Femur (tissue), 1 donor: ENCODE measurements around the gene VDR.
A peak's percentile ranks its signal among the peaks of the same experiment; 100 is the strongest.

Experiments used
- DNase-seq: peaks from one replicate; pipeline ENCODE4 v3.0.0-alpha.2; 2017

VDR gene

DNA sequence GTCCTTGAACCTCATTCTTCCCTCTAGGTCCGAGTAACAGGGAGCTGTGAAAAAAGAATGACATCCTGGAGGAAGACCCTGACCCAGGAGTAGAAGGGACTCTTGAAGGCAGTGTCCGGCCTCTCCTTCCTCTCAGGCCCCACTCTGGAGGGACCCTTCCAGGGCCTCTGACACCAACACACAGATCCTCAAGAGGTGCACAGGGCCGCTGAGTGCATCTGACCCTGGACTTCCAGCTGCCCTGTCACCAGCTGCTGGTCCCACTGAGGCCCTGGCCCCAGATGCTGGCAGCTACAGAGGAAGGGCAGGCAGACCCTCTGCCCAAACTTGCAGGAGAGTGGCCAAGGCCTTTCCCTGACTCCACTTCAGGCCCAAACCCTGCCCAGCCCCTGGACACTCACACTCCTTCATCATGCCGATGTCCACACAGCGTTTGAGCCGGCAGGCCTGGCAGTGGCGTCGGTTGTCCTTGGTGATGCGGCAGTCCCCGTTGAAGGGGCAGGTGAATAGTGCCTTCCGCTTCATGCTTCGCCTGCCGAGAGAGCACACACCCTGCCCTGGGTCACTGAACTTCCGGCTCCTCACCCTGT lies 40.1 kb downstream of the VDR start:
- no peak for DNase-seq

DNA sequence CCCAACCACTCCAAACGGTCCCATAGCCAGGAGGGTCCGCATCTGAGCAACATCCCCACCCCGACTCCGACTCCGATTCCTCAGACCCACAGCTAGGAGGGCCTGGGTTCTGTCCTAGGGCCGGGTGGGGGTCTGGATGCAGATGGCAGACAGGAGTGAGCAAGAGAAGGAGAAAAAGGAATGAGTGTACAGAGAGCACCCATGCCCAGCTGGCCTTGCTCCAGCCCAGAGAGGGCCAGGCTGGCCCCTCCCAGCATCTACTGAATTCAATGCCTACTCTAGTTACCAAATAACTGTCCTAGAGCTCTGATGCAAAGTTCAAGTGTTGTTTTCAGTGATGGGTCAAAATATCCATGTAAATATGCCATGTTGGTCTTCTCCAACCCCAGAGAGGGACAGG lies 40.8 kb downstream of the VDR start:
- DNase-seq, result no peak

DNA sequence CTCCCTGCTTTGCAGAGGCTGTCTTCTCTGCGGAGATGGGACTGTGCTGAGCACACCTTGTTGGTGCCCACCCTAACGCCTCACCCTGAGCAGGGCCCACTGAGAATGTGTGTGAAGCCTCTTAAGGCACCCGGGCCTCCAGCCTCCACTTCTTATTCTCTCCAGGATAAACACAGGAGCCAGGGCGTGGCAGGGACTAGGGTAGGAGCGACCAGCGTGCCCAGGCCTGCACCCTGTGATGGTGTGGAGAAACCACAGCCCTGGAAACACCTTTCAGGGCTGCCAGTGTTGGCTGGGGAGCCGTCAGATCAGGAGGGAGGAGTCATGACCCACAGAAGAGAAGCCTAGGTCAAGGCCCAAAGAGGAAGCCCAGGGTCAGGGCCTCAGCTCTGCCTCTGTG lies 41.3 kb downstream of the VDR start:
- no peak for DNase-seq

DNA sequence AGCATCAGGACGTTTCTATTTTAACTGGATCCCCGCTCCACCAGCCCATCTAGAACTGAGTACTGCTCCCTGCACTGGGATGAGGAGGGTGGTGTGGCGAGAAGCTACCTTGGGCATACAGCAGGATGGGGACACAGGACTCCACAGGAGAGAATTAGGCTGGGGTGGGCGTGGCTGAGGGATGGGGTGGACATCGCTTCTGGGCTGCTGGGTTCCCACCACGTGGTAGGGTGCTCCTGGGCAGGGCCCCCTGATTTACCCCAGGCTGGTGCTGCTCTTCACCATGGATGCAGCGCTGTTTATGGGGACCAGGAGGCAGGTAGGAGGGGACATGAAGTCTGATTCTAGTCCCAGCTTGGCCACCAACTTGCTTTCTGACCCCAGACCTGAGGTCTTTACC lies 41.9 kb downstream of the VDR start:
- peak; percentile 2 for DNase-seq

DNA sequence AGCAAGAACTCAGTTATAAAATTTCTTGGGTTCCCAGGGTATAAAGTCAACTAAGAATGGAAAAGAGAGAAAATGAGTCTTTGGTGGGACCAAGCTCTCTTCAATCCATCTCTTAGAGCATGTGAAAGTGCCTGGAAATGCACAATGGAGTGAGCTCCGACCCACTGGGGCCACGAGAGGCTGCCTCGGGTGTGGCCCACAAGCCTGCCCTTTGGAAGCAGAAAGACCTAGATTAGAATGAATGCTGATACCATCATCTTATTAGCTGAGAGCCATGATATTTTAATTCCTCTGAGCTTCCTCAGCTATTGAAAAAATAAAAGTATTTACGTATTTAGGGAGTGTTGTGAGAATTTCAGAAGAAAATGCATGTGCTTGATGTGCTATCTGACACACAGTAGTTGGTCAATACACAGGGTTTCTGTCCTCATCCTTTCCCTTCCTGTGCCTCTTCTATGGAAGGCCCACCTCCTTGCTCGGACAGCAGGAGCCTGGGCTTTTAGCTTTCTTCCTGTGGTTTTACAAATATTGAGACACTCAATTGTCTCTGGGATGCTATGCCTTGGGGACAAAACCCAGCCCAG lies 42.5 kb downstream of the VDR start:
- DNase-seq, result no peak

DNA sequence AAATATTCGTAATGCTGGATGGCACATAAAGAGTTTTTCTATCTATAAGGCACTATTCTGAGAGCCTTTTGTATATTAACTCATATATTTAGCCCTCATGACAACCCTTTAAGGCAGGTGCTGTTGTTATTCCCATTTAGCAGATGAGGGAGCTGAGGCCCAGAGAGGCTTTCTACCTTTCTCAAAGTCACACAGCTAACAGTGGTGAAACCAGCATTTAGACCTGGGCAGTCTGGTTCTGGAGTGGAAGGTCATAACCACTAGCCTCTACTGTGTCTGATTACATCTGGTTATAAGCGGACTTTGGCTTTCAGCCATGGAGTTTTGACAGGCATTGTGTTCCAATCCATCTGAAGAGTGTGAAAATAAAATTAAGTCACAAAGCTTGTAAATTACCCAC lies 43.9 kb downstream of the VDR start:
- DNase-seq, result no peak

DNA sequence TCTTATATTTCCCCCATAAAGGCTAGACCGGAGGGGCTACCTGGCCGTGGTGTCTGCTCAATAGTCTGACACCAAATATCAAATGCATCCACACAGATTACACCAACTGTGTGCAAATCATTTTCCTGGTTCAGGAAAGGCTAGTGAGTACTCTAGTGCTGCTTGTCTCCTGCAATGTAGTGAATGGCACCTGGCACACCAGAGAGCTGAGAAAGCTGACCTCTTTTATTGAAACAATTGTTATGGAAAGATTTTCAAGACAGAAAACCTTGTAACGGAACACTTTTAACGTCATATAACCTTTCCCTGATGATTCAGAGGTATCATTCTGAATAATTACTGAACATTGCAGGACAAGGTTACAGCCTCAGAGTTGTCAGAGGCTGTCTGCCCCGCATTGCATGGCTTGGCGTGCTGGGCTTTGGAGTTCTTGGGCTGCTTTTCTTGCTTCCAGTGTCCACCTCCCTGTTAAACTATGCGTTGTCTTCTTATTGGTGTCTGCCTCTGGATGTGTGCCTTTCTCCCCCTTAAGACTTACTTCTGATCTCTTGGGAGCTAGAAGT lies 44.4 kb downstream of the VDR start:
- DNase-seq, result no peak

DNA sequence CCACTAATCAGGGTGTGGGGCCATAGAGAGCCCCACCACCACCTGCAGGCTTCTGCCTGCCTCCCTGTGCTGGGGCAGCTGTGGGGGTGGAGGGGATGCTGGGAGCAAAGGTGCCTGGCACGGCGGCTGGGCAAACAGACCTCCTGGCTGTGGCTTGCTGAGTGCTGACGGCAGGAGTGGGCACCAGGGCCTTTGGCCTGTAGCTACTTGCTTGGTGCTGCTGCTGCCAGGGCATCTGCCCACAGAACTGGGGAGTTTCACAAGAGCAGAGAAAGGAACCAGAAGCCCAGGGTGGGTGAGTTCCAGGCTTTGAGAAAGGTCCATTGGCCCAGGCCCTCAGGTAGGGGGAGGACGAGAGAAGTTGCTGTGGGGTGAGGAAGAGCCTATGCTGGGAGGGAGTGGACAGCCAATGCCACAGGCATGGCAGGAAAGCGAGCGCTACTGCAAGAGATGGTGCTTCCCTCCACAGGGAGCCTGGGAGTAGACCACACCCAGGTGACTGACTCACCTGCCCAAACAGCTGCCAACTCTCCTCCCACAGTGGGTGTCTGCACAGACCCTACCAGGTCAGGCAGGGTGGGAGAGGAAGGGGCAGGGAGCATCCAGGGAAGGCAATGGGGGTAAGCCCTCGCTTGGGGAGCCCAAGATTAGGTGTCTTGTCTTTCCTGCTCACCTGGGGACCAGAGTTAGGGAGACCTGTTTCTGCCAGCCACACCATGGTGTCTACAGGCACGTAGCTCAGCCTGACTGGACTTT lies 46.1 kb downstream of the VDR start:
- no peak for DNase-seq

DNA sequence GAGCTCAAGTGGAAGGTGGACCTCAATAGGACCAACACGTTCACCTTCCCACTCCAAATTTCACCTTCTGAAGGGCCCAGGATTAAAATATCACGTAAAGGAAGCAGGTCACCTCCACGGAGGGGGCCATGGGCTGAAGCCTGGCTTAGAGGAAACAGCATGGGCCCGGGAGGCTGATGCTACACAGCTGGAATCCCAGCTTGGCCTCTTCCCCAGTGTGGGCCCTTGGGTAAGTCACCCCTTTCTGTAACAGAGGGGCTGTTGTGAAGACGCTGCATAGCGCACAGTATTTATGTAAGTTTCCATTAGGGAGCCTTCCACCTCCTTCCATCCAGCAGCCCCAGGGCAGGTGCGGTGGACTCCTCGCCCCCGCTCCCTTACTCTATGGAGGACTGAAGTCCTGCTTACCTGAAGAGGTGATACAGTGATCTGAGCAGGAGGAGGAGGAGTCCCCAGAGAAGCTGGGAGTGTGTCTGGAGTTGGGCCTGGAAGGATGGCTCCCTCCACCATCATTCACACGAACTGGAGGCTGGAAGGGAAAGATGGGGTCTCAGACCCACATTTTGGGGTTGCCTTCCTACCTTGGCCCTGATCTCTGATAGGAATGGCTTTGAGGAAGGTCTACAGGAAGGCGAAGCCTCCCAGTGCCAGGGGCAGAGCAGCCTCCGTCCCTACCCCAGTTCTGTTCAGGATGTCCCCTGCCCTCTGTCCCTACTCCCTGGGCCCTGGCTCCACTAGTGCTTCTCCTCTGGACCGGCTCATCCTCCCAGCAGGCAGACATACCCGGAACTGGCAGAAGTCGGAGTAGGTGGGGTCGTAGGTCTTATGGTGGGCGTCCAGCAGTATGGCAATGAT lies 47.8 kb downstream of the VDR start:
- no peak for DNase-seq

DNA sequence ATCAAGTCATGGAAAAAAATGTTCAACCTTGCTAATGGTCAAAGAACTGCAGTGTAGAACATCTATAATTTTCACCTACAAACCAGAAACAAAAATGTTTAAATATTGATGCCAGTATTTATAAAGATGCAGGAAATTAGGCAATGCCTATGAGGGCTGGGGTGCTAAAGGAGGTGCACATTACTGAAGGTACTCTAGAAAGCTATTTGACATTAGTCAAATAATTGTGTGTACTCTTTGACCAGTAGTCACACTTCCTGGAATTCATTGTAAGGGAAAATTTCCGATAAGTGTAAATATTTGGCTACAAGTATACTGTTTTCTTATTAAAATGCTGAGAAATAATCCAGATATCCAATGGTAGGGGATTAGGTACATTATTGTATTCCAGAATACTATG lies 48.7 kb downstream of the VDR start:
- DNase-seq, result no peak

DNA sequence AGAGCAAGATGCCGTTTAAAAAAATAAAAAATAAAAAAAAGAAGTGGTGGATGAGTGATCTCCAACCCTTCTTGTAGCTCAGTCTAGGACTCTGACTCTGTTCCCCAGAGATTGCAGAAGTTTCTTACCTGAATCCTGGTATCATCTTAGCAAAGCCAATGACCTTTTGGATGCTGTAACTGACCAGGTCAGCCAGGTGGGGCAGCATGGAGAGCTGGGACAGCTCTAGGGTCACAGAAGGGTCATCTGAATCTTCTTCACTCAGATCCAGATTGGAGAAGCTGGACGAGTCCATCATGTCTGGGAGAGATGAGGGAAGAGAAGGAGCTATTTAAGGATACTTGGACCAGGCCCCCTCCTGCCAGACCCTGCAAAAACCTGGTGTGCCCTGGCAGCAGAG lies 49.3 kb downstream of the VDR start:
- no peak for DNase-seq

DNA sequence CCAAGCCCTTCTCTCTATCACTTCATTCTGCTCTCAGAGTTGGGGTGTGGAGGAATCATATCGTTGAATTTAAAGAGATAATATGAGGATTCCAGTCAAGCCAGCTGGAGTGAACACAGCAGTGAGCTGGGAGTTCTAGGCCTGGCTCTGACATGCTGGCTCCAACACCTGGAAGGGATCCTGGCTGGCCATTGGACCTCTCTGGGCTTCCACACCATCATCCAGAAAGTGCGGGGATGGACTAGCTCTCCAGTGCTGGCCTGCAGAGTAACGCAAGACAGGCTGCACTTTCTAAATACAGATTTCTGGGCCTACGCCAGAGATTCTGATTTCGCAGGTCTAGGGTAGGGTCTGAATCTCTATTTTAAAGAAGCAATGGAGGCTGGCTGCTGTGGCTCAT lies 50.3 kb downstream of the VDR start:
- no peak for DNase-seq

DNA sequence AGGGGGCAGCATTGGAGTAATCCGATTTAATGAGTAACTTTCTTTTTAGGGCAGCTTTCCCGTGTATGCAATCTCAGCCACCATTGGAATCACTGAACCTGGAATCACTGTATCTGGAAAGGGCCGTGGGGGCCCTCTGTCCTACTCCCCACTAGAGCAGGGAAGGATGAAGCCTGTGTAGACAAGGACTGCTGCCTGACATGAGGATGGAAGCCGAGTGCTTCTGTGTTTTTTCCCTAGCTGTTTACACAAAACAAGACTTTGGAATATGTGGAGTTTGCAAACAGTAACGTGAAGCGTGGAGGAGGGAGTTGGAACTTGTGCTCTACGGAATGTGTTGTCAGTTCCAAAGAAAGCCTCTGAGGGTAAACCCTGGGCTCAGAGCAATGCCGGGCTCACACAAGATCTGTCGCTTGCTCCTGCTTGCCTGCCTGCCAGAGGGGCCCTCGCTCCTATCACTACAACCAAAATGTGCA lies 52.7 kb downstream of the VDR start:
- DNase-seq, result peak; percentile 49

DNA sequence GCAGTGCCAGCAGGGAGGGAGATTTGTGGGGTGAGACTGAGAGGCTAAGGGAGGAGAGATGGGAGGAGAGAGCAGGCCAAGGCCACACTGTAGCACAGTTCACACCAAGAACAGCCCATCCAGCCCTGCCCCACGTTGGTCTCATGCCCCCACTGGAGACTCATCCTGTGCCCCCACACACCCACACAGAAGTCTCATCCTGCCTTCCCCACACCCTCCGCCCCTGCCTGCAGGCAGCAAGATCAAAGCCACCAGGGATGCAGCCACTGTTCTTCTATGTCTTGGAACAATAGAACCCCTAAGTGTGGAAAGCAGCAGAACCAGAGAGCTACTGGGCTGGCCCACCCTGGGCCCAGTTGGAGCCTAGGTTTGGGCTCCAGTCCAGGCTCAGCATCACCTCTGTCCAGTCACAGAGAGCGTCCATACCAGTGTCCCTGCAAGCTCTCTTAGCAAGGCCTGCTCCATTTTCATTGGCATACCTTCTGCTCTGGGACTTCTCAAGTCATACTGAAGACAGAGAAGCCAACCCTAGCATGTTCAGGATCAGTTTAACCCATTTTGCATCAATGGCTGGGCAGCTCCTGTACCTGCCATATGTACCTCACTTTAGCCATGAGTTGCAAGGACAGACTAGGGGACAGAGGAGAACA lies 53.4 kb downstream of the VDR start:
- DNase-seq, result peak; percentile 9

DNA sequence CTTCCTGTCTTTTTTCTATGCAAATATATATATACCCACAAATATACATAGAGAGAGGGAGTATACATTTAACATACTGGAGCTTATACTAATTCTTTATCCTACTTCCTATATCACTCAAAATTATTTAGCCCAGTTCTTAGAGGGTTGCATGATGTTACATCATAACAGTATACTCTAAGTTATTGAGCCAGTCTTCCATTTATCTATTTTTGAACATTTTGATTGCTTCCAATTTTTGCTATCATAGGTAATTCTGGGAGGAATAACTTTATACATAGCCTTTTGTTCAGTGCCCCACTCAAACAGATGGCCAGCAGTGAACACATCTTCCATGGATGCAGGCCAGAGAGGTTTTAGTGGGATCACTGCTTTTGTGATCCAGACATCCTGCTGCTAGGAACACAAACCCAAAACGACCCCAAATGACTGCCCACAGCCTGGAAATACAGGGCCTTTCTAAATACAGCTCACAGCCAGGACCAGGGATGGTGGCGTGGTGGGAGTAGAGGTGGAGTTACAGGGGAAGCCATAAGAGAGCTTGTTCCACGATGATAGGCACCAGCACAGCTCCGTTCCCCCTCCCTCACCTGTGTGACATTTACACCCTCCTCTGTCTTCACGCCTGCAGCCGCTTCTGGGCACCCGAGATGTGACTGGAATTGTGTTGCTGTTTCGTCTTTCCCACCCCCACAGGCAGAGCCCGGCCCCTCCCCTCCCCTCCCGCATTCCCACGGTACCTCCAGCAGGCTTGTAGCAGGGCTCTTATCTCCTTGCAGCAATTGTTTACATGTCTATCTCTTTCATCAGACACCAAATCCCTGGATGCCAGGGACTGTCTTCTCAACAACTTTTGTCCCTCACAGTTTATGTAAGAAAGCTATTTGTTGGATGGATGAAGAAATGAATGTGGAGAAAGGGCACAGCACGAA lies 54.4 kb downstream of the VDR start:
- DNase-seq, result no peak

DNA sequence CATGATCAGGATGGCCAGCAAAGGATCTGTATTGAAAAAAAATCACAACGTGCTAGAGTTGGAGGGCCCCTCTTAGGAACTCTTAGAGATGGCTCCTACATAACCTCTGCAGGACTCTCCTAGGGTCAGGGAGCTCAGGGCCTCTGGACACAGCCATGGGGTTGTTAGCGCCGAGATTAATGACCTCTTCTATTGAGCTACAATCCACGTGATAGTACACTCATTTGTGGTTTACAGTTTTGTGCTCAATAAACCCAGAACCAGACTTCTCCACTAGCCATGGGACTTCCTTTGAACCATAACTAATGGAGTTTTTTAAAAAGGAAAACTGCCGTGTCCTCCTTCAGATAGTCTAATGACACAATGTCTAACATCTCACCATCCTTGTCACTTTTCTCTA lies 55.5 kb downstream of the VDR start:
- DNase-seq, result no peak

DNA sequence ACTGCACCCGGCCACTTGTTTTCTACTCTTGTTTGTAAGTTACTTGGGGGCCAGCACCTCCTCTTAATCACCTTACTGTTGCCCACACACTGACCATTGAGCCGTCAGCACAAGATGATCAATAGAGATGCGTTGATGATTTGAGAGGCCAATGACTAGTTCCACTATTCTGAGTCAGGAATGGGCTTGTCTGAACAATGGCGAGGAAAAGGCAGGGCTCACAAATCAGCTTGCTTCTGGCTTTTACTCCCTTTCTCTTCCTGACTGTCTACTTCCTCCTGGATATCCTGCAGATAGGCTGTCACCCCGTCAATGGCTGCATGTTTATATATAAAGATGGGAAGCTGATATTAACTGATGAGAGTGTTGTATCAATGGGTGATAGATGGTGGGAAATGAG lies 55.9 kb downstream of the VDR start:
- DNase-seq, result no peak

DNA sequence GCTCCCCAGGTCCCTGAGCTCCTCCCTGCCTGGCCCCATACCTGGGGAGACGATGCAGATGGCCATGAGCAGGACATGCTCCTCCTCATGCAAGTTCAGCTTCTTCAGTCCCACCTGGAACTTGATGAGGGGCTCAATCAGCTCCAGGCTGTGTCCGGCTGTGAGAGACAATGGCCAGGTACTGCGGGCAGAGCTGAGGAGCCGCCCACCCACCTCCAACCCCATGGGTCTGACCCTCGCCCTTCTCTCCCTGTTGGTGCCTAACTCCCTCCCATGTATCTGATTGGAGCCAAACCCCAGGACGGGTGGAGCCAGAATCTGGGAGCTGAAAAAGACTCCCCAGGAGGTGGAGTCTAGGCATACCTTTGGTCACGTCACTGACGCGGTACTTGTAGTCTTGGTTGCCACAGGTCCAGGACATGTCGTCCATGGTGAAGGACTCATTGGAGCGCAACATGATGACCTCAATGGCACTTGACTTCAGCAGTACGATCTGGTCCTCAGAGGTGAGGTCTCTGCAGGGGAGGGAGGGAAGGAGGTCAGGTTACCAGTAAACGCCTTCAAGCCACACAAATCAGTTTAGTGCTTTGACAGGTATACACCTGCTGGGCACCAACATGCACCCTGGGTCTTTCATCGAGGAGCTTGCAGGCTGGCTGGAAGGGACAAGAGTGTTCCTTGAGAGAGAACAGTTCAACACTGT lies 58.3 kb downstream of the VDR start:
- no peak for DNase-seq

DNA sequence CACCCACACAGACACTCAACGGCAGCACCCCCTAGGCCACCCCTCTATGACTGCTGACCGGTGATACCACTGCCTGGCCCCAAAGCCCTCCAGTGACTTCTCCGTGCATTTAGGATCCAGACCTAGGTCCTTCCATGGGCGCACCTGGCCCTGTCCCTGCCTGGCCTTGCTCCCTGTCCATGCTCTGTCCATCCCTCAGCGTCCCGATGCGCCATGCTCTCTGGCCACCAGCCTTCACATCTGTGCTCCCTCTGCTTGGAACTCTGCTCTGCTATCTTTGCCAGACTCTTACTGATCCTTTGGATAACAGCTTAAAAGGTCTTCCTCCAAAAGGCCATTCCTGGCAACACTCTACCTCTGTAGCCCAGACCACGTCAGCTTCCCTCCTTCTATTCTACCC lies 59.7 kb downstream of the VDR start:
- DNase-seq, result no peak

DNA sequence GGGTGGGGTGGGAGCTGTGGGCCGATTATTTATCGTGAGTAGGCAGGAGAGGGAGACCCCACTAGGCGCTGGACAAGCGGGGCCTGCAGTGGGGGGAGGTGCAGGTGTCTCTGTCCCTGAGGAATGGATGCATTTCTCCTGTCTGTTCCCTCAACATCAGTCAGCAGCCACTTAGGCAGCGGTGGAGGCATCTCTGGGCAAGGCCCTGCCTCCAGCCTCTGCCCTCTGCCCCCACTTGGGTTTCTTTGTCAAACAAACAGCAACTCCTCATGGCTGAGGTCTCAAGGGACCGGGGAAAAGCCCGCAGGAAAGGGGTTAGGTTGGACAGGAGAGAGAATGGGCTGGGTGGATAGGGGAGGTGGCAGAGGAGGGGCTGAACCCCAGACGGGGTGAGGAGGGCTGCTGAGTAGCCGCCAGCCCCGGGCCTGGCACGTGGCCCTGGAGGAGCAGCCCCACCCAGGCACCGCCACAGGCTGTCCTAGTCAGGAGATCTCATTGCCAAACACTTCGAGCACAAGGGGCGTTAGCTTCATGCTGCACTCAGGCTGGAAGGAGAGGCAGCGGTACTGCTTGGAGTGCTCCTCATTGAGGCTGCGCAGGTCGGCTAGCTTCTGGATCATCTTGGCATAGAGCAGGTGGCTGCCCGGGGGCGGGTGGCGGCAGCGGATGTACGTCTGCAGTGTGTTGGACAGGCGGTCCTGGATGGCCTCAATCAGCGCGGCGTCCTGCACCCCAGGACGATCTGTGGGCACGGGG lies 60.4 kb downstream of the VDR start:
- no peak for DNase-seq
